Thyroid gland (tissue), 4 donors: ENCODE measurements around the gene CCT3.

Source experiments
- POLR2A ChIP-seq, 2 donors: fragments of 450-650 bp; IDR thresholded peaks; one replicate each; pipeline ENCODE4 v1.6.1; 2017; ENCODE audit warnings: antibody characterized with exemption in 2 of 2, mild to moderate bottlenecking in 2 of 2, moderate library complexity in 1 of 2
- TF ChIP-seq, protein P1 (sequence below), 6 experiments: fragments of 200-600 bp in 3 of 6; fragments of 450-650 bp in 3 of 6; sonication (generic) in 3 of 6; IDR thresholded peaks; one replicate each; pipeline ENCODE4 v1.5.1; 2016 to 2019; ENCODE audit warnings: antibody characterized with exemption in 6 of 6, mild to moderate bottlenecking in 2 of 6, inconsistent platforms in 1 of 6, moderate library complexity in 1 of 6

DNA sequence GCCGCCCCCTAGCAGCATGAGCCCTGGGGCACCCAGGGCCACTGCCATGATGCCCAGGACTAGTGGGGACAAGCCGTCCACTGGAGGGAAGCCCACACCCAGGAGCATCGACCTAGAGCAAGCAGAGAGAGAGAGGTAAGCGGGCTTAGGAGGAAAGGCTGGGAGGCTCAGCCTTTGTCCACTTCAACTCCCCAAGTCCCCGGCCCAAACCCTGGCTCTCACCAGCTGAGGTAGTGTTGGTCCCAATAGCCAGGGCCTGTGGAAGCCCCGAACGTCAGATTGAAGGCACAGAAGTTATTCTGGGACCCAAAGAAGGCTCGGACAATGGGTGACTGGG is 45.0 kb downstream of the CCT3 start:
- TF ChIP-seq POLR2A (IDR thresholded peaks at IDR 0.05) = no peak
- TF ChIP-seq, protein P1, sequence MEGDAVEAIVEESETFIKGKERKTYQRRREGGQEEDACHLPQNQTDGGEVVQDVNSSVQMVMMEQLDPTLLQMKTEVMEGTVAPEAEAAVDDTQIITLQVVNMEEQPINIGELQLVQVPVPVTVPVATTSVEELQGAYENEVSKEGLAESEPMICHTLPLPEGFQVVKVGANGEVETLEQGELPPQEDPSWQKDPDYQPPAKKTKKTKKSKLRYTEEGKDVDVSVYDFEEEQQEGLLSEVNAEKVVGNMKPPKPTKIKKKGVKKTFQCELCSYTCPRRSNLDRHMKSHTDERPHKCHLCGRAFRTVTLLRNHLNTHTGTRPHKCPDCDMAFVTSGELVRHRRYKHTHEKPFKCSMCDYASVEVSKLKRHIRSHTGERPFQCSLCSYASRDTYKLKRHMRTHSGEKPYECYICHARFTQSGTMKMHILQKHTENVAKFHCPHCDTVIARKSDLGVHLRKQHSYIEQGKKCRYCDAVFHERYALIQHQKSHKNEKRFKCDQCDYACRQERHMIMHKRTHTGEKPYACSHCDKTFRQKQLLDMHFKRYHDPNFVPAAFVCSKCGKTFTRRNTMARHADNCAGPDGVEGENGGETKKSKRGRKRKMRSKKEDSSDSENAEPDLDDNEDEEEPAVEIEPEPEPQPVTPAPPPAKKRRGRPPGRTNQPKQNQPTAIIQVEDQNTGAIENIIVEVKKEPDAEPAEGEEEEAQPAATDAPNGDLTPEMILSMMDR (IDR thresholded peaks at IDR 0.05) = no peak
